HEK293T (cell line): Measurements from ENCODE around the gene OR10X1.

Source experiments
- CTCF ChIA-PET: fragments of 350-600 bp; formaldehyde crosslinking; extraction: SDS; loops from one replicate; lab custom pipeline; 2021; ENCODE audit warnings: antibody characterized with exemption, inconsistent platforms; lab: Yijun Ruan, JAX
- POLR2A ChIA-PET: fragments of 350-600 bp; formaldehyde crosslinking; extraction: SDS; loops from one replicate; lab custom pipeline; 2020; ENCODE audit warnings: antibody characterized with exemption, inconsistent platforms; lab: Yijun Ruan, JAX
- DNase-seq: peaks from one replicate; pipeline ENCODE4 v3.0.0; 2012; ENCODE audit warnings: mixed read lengths; ENCODE audit errors: extremely low spot score
- ARNT ChIP-seq: fragments of 450-650 bp; IDR thresholded peaks from 2 replicates; pipeline ENCODE4 v1.6.1; 2017; ENCODE audit warnings: mild to moderate bottlenecking
- BHLHE40 ChIP-seq: fragments of 450-650 bp; IDR thresholded peaks from 2 replicates; pipeline ENCODE4 v1.6.1; 2016; ENCODE audit warnings: mild to moderate bottlenecking, moderate library complexity, borderline replicate concordance
- CTBP1 ChIP-seq: fragments of 450-650 bp; IDR thresholded peaks from 2 replicates; pipeline ENCODE4 v1.6.1; 2016; ENCODE audit warnings: borderline replicate concordance
- ELF4 ChIP-seq: fragments of 450-650 bp; IDR thresholded peaks from 2 replicates; pipeline ENCODE4 v1.6.1; 2017; ENCODE audit warnings: antibody characterized with exemption
- FOXA1 ChIP-seq: fragments of 450-650 bp; IDR thresholded peaks from 2 replicates; pipeline ENCODE4 v1.6.1; 2016; ENCODE audit warnings: mild to moderate bottlenecking
- FOXK2 ChIP-seq: fragments of 450-650 bp; IDR thresholded peaks from 2 replicates; pipeline ENCODE4 v1.6.1; 2016; ENCODE audit warnings: mild to moderate bottlenecking
- FOXM1 ChIP-seq: fragments of 450-650 bp; IDR thresholded peaks from 2 replicates; pipeline ENCODE4 v1.6.1; 2017; ENCODE audit warnings: mild to moderate bottlenecking, borderline replicate concordance
- HDGF ChIP-seq: fragments of 450-650 bp; IDR thresholded peaks from 2 replicates; pipeline ENCODE4 v1.6.1; 2017; ENCODE audit warnings: antibody characterized with exemption, borderline replicate concordance
- L3MBTL2 ChIP-seq: fragments of 450-650 bp; conservative IDR thresholded peaks from 2 replicates; pipeline ENCODE4 v1.6.1; 2016; ENCODE audit warnings: mild to moderate bottlenecking
- LEF1 ChIP-seq: fragments of 450-650 bp; IDR thresholded peaks from 2 replicates; pipeline ENCODE4 v1.6.1; 2017; ENCODE audit warnings: mild to moderate bottlenecking, borderline replicate concordance
- NFRKB ChIP-seq: fragments of 450-650 bp; IDR thresholded peaks from 2 replicates; pipeline ENCODE4 v1.6.1; 2016; ENCODE audit warnings: mild to moderate bottlenecking, moderate library complexity
- SP1 ChIP-seq: fragments of 450-650 bp; IDR thresholded peaks from 2 replicates; pipeline ENCODE4 v1.6.1; 2017
- SUZ12 ChIP-seq: fragments of 450-650 bp; IDR thresholded peaks from 2 replicates; pipeline ENCODE4 v1.6.1; 2016; ENCODE audit warnings: mild to moderate bottlenecking
- TARDBP ChIP-seq: fragments of 450-650 bp; IDR thresholded peaks from 2 replicates; pipeline ENCODE4 v1.6.1; 2016
- ZNF384 ChIP-seq: fragments of 450-650 bp; IDR thresholded peaks from 2 replicates; pipeline ENCODE4 v1.6.1; 2016
- TF ChIP-seq, protein P1 (sequence below): fragments of 450-650 bp; IDR thresholded peaks from 2 replicates; pipeline ENCODE4 v1.6.1; 2016

OR10X1 gene

DNA sequence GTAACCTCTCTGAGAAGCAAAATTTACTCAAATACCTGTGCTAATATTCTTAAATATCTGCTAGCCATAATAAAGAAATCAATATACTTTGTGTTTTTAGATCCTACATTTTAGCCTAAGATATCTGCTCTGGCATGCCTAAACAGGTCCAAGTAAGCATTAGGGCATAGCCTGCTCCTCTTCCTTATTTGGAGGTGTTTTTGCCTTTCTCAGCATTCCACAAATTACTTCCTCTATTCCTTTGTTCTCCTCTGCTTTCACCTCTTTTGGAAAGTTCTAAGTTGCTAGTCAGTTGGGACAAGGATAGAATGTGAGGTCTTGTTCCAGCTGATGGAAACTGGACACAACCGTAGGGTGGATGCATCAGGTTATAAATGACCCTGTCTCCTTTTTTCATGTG lies 7.2 kb upstream of the OR10X1 start:
- ChIA-PET POLR2A (no interaction called here), CTCF (no interaction called here)
- no peak for DNase-seq
- TF ChIP-seq FOXA1: no peak
- no peak for TF ChIP-seq SUZ12
- TF ChIP-seq, protein P1, sequence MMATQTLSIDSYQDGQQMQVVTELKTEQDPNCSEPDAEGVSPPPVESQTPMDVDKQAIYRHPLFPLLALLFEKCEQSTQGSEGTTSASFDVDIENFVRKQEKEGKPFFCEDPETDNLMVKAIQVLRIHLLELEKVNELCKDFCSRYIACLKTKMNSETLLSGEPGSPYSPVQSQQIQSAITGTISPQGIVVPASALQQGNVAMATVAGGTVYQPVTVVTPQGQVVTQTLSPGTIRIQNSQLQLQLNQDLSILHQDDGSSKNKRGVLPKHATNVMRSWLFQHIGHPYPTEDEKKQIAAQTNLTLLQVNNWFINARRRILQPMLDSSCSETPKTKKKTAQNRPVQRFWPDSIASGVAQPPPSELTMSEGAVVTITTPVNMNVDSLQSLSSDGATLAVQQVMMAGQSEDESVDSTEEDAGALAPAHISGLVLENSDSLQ: no peak
- no peak for TF ChIP-seq TARDBP
- TF ChIP-seq NFRKB: no peak
- no peak for TF ChIP-seq FOXK2

DNA sequence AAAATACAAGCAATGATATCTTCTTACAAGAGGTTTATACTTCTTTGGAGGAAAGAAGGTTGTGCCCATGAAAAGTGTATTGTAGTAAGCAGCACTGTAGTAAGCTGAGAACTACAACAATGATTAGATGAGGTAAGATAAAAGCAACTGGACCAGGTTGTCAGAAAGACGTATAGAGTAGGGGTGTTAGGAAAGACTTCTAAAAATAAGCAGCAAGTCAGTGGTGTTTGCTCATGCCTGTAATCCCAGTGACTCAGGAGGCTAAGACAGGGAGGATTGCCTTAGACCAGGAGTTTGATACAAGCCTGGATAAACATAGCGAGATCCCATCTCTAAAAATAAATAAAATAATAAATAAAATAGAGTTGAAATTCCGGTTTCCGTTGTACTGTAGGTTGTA lies 4.3 kb upstream of the OR10X1 start:
- TF ChIP-seq NFRKB: no peak
- TF ChIP-seq ELF4: no peak
- no peak for TF ChIP-seq TARDBP
- ChIA-PET POLR2A (no interaction called here), CTCF (no interaction called here)
- no peak for DNase-seq

DNA sequence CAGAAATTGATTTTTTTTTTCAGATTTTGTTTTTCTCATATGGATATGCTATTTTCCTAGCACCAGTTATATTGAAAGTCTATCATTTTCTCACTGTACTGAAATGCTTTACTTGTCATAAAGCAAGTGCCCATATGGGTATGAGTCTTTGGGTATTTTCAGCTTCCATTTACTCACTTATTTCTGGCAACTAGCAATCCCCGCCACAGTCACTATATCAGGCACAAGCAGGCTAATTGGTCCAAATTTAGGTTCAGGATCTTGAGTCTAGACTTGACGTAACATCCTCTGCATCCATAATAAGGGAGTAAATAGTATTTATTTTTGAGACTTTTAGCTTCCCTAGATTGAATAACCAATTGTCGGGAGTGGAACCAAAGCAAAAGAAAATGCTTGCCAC lies 2.1 kb downstream of the OR10X1 start:
- no peak for DNase-seq
- POLR2A ChIA-PET: no interaction called here
- TF ChIP-seq FOXM1 (no peak), LEF1 (no peak), TARDBP (no peak), ZNF384 (no peak), HDGF (no peak), FOXA1 (no peak), ELF4 (no peak), L3MBTL2 (no peak), NFRKB (no peak), CTBP1 (no peak), FOXK2 (no peak), SP1 (no peak), SUZ12 (no peak), BHLHE40 (no peak), ARNT (no peak)
- TF ChIP-seq, protein P1: no peak
- CTCF ChIA-PET: no interaction called here

DNA sequence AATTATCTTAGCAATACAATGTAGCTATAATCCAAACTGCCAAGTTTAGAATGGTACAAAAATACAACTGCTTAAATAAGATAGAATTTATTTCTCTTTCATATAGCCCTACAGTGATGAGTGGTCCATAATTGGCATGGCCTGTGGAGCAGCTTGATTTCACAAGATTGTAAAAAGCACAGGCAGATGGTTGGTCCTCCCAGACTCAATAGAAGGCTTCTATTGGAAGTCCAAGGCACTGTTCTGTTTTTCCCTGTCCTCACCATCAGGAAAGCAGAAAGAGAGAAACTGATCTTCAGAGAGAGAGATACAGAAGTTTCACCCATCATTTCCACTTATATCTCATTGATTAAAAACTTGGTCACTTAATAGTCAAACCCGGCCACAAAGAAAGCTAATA lies 7.5 kb downstream of the OR10X1 start:
- CTCF ChIA-PET: no interaction called here
- TF ChIP-seq, protein P1: no peak
- no peak for TF ChIP-seq FOXM1
- no peak for TF ChIP-seq FOXA1
- TF ChIP-seq TARDBP: no peak
- TF ChIP-seq LEF1: no peak
- TF ChIP-seq L3MBTL2: no peak
- no peak for TF ChIP-seq NFRKB
- no peak for TF ChIP-seq BHLHE40
- TF ChIP-seq SUZ12: no peak
- no peak for TF ChIP-seq SP1
- TF ChIP-seq ARNT: no peak
- no peak for TF ChIP-seq ZNF384
- TF ChIP-seq CTBP1: no peak
- TF ChIP-seq HDGF: no peak
- TF ChIP-seq FOXK2: no peak
- TF ChIP-seq ELF4: no peak
- DNase-seq: no peak
- POLR2A ChIA-PET: no interaction called here

DNA sequence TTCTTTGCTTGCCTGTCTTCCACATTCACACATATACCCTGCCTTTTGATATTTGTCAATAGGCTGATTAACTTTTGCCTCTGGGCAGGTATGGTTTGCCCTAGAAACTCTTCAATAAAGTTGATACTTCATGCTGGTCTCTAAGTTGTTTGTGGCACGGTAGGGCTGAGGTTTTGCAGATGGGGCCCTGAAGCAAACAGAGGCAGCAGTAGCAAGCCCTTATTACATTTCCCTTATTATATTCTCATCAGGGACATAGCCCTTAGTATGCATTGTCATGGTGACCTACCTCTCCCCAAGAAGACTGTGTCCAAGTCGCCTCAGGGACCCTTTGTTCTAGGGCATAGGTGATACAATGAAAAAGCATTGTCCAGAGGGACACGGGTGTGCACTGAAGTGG lies 9.2 kb downstream of the OR10X1 start, which contains the start of gene OR6P1:
TSS of gene OR6P1 (minus strand) at position 101 of the 400 bp plus-strand sequence. CDS start 6,976 bp downstream, outside the sequence.
- ChIA-PET POLR2A (no interaction called here), CTCF (no interaction called here)
- no peak for TF ChIP-seq SUZ12
- no peak for TF ChIP-seq L3MBTL2
- no peak for TF ChIP-seq ZNF384
- TF ChIP-seq TARDBP: no peak
- TF ChIP-seq FOXM1: no peak
- no peak for TF ChIP-seq ARNT
- no peak for DNase-seq

DNA sequence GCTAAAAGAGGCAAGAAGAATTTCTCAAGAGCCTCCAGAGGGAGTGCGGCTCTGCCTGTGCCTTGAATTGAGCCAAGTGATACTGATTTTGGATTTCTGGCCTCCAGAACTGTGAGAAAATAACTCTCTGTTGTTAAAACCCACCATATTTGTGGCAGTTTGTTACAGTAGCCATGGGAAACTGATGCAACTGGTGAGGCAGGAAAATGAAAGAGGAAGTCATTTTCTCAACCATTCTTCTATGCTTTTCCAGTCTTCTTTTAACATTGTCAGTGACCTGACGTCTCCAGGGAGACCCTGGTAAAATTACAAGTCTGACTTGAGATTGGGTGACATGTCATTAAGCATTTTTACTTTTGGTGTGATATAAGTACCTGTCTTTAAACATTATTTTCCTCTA lies 15.1 kb downstream of the OR10X1 start:
- CTCF ChIA-PET: no interaction called here
- TF ChIP-seq L3MBTL2 (no peak), CTBP1 (no peak), NFRKB (no peak), BHLHE40 (no peak), HDGF (no peak), TARDBP (no peak), FOXM1 (no peak), SUZ12 (no peak), LEF1 (no peak), ZNF384 (no peak), ARNT (no peak), FOXA1 (no peak), SP1 (no peak)
- TF ChIP-seq, protein P1: no peak
- no peak for DNase-seq
- POLR2A ChIA-PET: no interaction called here
